Measurements from ENCODE around the gene MXD4.

GRCh38 chr4:2259036-2259540, 2.8 kb downstream of the MXD4 start:
- TF ChIP-seq EZH2 (IDR thresholded peaks at IDR 0.05; ENCODE audit: insufficient read depth, poor library complexity, severe bottlenecking): no peak
- no peak for TF ChIP-seq EZH2phosphoT487 (IDR thresholded peaks at IDR 0.05; ENCODE audit: insufficient read depth, low read depth)
